GM18951 (cell line): ENCODE data around the gene CD28.
"Not testable (repeated sequence)": the region's sequence is repeated elsewhere in the genome, so short reads cannot be mapped to it uniquely, and the experiment has no call there.

Experiments used
- POLR2A ChIP-seq: IDR thresholded peaks from 4 replicates; pipeline ENCODE4 v1.6.1; 2011; ENCODE audit warnings: mild to moderate bottlenecking; ENCODE audit not compliant: insufficient read length, insufficient read depth; ENCODE audit errors: extremely low read depth
- in situ Hi-C: fragments of 300-500 bp; cut with MboI; formaldehyde crosslinking; loops from one replicate; pipeline ENCODE4 v1.12.0; 2022; ENCODE audit warnings: low sequenced_read_pairs, mixed read lengths, inconsistent platforms; ENCODE audit not compliant: unreplicated experiment

CD28 gene

GRCh38 chr2:203777030-203777429 is 70.6 kb downstream of the CD28 start:
- in situ Hi-C loops: no loop called here
- no peak for TF ChIP-seq POLR2A

GRCh38 chr2:203779477-203780073 is 73.1 kb downstream of the CD28 start:
- in situ Hi-C loops: not testable (repeated sequence)

- in situ Hi-C loops: no loop called here
- no peak for TF ChIP-seq POLR2A
Observed at GRCh38 chr2:203780231-203780630, 73.8 kb downstream of the CD28 start.

DNA sequence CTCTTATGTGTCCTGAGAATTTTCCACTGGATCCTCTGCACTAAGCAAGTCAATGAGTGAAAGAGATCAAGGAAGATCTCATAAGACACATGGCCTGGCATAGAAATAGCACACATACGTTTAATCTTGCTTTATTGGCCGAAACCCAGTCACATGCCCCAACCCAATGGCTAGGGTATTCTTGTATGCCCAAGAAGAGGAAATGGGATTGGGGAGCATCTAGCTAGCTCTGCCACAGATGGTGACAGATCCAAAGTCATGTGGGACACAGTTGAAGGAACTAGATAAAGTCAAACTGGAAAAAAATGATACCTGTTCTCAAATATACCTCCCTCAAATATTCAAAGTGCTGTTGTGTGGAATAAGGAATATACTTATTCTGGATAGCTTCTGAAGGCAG is 74.7 kb downstream of the CD28 start:
- TF ChIP-seq POLR2A: no peak
- in situ Hi-C loops: no loop called here

GRCh38 chr2:203782262-203782976 is 76.0 kb downstream of the CD28 start:
- no peak for TF ChIP-seq POLR2A
- in situ Hi-C loops: no loop called here

- in situ Hi-C loops: no loop called here
- no peak for TF ChIP-seq POLR2A
Observed at GRCh38 chr2:203783496-203784203, 77.2 kb downstream of the CD28 start.

- in situ Hi-C loops: not testable (repeated sequence)
Observed at GRCh38 chr2:203784710-203785270, 78.4 kb downstream of the CD28 start.

GRCh38 chr2:203785391-203786110 is 79.1 kb downstream of the CD28 start:
- in situ Hi-C loops: not testable (repeated sequence)

GRCh38 chr2:203786549-203787351 is 80.3 kb downstream of the CD28 start:
- no peak for TF ChIP-seq POLR2A
- in situ Hi-C loops: no loop called here

DNA sequence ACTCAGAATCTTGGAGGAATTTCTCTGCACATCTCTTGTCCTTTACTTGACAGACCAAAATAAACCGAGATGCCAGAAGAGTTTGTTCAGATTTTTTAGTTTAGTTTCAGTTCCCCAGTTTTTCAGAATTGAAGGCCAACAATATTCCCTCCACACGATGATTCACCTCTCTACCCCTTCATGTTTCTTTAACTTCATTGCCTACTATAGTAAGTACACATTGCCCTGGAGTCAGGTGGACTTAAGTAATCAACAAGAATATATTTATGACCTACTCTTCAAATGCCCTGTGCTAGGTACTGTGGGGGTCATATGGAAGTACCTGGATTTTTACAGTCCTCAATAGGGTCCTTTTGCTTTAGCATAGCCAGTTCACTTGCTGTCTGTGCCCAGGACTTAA is 81.5 kb downstream of the CD28 start:
- no peak for TF ChIP-seq POLR2A
- in situ Hi-C loops: no loop called here
